ENCODE data around the gene GAPDH.
A peak's percentile ranks its signal among the peaks of the same experiment; 100 is the strongest.

GAPDH gene

DNA sequence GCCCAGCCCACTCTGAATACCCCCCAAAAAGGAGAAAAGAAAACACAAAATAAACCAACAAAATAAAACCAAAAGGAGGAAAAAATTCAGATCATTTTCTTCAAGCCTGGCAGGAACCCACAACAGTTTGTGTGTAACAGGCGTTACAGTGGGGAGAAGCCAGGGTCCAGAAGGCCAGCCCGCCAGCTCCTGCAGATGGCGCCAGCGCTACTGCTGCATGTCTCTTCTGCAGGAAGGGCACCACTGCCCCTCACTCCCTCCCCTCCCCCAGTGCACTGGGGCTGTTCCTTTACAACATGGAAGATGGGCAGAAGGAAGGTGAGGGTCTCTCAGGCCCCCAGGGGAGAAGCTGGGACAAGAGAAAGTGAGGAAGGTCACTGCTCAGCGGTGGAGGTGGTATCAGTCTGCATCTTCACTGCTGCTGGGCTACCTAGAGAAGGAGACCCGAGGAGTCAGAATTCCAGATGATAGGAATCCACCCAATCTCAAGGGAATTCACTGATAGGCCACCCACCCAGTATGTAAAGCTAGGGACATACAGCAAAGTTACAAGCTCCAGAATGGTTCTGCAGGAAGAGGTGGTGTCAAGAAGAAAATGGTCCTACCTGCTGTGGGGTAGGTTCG is 36.1 kb downstream of the GAPDH start:
- no peak overlapping the region for H3K18ac ChIP-seq (ENCODE audit: low read length)
- H3K79me1 ChIP-seq (ENCODE audit: low read depth, low read length): peaks cover 4% of the 10 kb centered on the region
- DNase-seq (ENCODE audit: low spot score): no peak
- no peak overlapping the region for H2BK12ac ChIP-seq (ENCODE audit: low read length)
- no peak overlapping the region for H3K27ac ChIP-seq (replicated peaks; ENCODE audit: low read length)
- no peak overlapping the region for H2AK5ac ChIP-seq (ENCODE audit: low read depth, low read length)
- H2AFZ ChIP-seq (ENCODE audit: low read length): no peak overlapping the region
- no peak overlapping the region for H2BK120ac ChIP-seq (ENCODE audit: low read depth, low read length)
- H2BK5ac ChIP-seq (ENCODE audit: low read length): no peak overlapping the region
- H3K14ac ChIP-seq (ENCODE audit: low read length): no peak overlapping the region
- H3K9ac ChIP-seq (ENCODE audit: low read depth, low read length, poor library complexity): no peak overlapping the region
- H3K27me3 ChIP-seq (ENCODE audit: control insufficient read depth in 3 of 3, insufficient read depth in 3 of 3, low read depth in 1 of 3, low read length in 3 of 3): no peaks in the 10 kb centered on the region
- WGBS, 2 donors (ENCODE audit: extremely low coverage in 2 of 2, insufficient read length in 2 of 2, insufficient replicate concordance in 1 of 2): no CpG with 5 or more reads among the region's 7 CpGs
- no peak overlapping the region for H4K91ac ChIP-seq (ENCODE audit: low read depth, low read length, poor library complexity)
- H3K4ac ChIP-seq (ENCODE audit: low read length): no peak overlapping the region
- no peak overlapping the region for H4K8ac ChIP-seq (ENCODE audit: low read depth, low read length)
- H3K9me3 ChIP-seq (replicated peaks in 1 of 2; ENCODE audit: control insufficient read depth in 2 of 2, insufficient read depth in 1 of 2, low read depth in 1 of 2, low read length in 2 of 2): peaks cover 0 to 2% of the 10 kb centered on the region in 2 donors
- peaks cover 4 to 7% of the 10 kb centered on the region in 2 donors for H3K4me1 ChIP-seq (ENCODE audit: control insufficient read depth in 2 of 2, insufficient read depth in 1 of 2, low read depth in 1 of 2, low read length in 2 of 2)
- H3K4me3 ChIP-seq (ENCODE audit: low read length in 2 of 2): no peak overlapping the region
- peaks cover 41 to 87% of the 10 kb centered on the region in 2 donors for H3K36me3 ChIP-seq (replicated peaks in 1 of 2; ENCODE audit: control insufficient read depth in 2 of 2, insufficient read depth in 2 of 2, low read length in 2 of 2)
- peak overlapping the region; percentile 8 for H3K23ac ChIP-seq (ENCODE audit: low read depth, low read length, poor library complexity)
- H3K4me2 ChIP-seq (ENCODE audit: insufficient read depth, low read length, poor library complexity, severe bottlenecking): no peak overlapping the region
- H2BK15ac ChIP-seq (ENCODE audit: low read length): no peak overlapping the region

DNA sequence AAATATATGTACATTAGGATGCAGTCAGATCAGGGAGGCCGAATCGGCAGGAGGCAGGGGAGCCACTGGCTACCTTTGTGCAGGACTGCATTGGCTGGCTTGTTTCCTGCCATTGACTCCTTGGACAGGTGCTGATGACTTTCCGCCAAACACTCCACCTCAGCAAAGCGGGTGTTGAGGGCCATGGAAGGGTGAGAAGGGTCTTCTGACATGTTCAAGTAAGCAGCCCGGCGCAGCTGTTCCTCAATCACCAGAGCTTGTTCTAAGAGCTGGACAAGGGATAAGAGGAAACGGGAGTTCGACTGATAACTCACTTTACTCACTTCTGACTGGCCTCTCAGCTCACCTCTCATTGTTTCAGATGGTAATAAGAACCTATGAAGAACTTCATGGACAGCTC is 38.7 kb downstream of the GAPDH start:
- Histone ChIP-seq H3K4me2 (ENCODE audit: insufficient read depth, low read length, poor library complexity, severe bottlenecking) (no peak overlapping the region), H2AFZ (ENCODE audit: low read length) (no peak overlapping the region), H3K9me3 (replicated peaks in 1 of 2; ENCODE audit: control insufficient read depth in 2 of 2, insufficient read depth in 1 of 2, low read depth in 1 of 2, low read length in 2 of 2) (peaks cover 0 to 2% of the 10 kb centered on the region in 2 donors), H2BK12ac (ENCODE audit: low read length) (no peak overlapping the region), H3K36me3 (replicated peaks in 1 of 2; ENCODE audit: control insufficient read depth in 2 of 2, insufficient read depth in 2 of 2, low read length in 2 of 2) (peaks cover 56 to 93% of the 10 kb centered on the region in 2 donors), H2BK5ac (ENCODE audit: low read length) (no peak overlapping the region), H3K14ac (ENCODE audit: low read length) (no peak overlapping the region), H2BK120ac (ENCODE audit: low read depth, low read length) (no peak overlapping the region), H3K4me1 (ENCODE audit: control insufficient read depth in 2 of 2, insufficient read depth in 1 of 2, low read depth in 1 of 2, low read length in 2 of 2) (no peaks in the 10 kb centered on the region), H3K18ac (ENCODE audit: low read length) (no peak overlapping the region), H3K23ac (ENCODE audit: low read depth, low read length, poor library complexity) (no peak overlapping the region), H3K4me3 (ENCODE audit: low read length in 2 of 2) (no peak overlapping the region), H2AK5ac (ENCODE audit: low read depth, low read length) (no peak overlapping the region), H2BK15ac (ENCODE audit: low read length) (no peak overlapping the region), H3K79me1 (ENCODE audit: low read depth, low read length) (peaks cover 2% of the 10 kb centered on the region), H3K27me3 (ENCODE audit: control insufficient read depth in 3 of 3, insufficient read depth in 3 of 3, low read depth in 1 of 3, low read length in 3 of 3) (no peaks in the 10 kb centered on the region), H3K4ac (ENCODE audit: low read length) (no peak overlapping the region), H4K91ac (ENCODE audit: low read depth, low read length, poor library complexity) (no peak overlapping the region), H3K27ac (replicated peaks; ENCODE audit: low read length) (no peak overlapping the region), H4K8ac (ENCODE audit: low read depth, low read length) (no peak overlapping the region), H3K9ac (ENCODE audit: low read depth, low read length, poor library complexity) (no peak overlapping the region)
- DNase-seq (ENCODE audit: low spot score): no peak
- no CpG with 5 or more reads among the region's 8 CpGs for WGBS, 2 donors (ENCODE audit: extremely low coverage in 2 of 2, insufficient read length in 2 of 2, insufficient replicate concordance in 1 of 2)

DNA sequence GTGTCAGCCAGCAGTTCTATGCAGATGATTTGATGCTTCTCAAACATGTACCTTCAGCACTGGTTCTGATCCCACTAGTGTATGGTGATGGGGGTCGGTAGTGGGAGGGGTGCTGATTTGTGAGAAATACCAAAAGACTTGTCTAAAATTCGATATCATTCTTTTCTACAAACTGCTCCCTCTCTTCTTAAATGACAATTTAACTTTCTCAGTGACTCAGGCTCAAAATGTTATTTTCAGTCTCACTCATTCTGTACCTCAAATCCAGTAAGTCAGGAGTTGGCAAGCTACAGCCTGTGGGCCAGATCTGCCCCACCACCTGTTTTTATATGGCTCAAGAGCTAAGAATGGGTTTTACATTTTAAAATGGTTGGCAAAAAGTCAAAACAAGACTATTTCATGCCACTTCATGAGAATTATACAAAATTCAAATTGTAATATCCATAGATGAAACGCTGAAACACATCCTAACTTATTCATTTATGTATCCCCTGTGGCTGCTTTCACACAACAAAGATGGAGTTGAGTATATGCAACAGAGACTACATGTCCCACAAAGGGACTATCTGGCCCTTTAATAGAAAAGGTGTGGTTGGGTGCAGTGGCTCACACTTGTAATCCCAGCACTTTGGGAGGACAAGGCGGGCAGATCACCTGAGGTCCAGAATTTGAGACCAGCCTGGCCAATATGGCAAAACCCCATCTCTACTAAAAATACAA is 40.4 kb downstream of the GAPDH start:
- Histone ChIP-seq H2BK120ac (ENCODE audit: low read depth, low read length) (no peak overlapping the region), H3K14ac (ENCODE audit: low read length) (no peak overlapping the region), H3K27me3 (ENCODE audit: control insufficient read depth in 3 of 3, insufficient read depth in 3 of 3, low read depth in 1 of 3, low read length in 3 of 3) (no peaks in the 10 kb centered on the region), H3K79me1 (ENCODE audit: low read depth, low read length) (peaks cover 2% of the 10 kb centered on the region), H4K8ac (ENCODE audit: low read depth, low read length) (no peak overlapping the region), H3K36me3 (replicated peaks in 1 of 2; ENCODE audit: control insufficient read depth in 2 of 2, insufficient read depth in 2 of 2, low read length in 2 of 2) (peaks cover 60 to 95% of the 10 kb centered on the region in 2 donors), H3K18ac (ENCODE audit: low read length) (no peak overlapping the region), H3K4ac (ENCODE audit: low read length) (no peak overlapping the region), H3K4me3 (ENCODE audit: low read length in 2 of 2) (no peak overlapping the region), H3K9me3 (replicated peaks in 1 of 2; ENCODE audit: control insufficient read depth in 2 of 2, insufficient read depth in 1 of 2, low read depth in 1 of 2, low read length in 2 of 2) (peaks cover 0 to 2% of the 10 kb centered on the region in 2 donors), H2AK5ac (ENCODE audit: low read depth, low read length) (no peak overlapping the region), H3K4me1 (ENCODE audit: control insufficient read depth in 2 of 2, insufficient read depth in 1 of 2, low read depth in 1 of 2, low read length in 2 of 2) (no peaks in the 10 kb centered on the region), H2BK5ac (ENCODE audit: low read length) (no peak overlapping the region), H2AFZ (ENCODE audit: low read length) (no peak overlapping the region), H3K4me2 (ENCODE audit: insufficient read depth, low read length, poor library complexity, severe bottlenecking) (no peak overlapping the region), H2BK15ac (ENCODE audit: low read length) (no peak overlapping the region), H3K27ac (replicated peaks; ENCODE audit: low read length) (no peak overlapping the region), H3K23ac (ENCODE audit: low read depth, low read length, poor library complexity) (no peak overlapping the region), H4K91ac (ENCODE audit: low read depth, low read length, poor library complexity) (no peak overlapping the region), H2BK12ac (ENCODE audit: low read length) (no peak overlapping the region), H3K9ac (ENCODE audit: low read depth, low read length, poor library complexity) (no peak overlapping the region)
- no CpG with 5 or more reads among the region's 4 CpGs for WGBS, 2 donors (ENCODE audit: extremely low coverage in 2 of 2, insufficient read length in 2 of 2, insufficient replicate concordance in 1 of 2)
- DNase-seq (ENCODE audit: low spot score): no peak

DNA sequence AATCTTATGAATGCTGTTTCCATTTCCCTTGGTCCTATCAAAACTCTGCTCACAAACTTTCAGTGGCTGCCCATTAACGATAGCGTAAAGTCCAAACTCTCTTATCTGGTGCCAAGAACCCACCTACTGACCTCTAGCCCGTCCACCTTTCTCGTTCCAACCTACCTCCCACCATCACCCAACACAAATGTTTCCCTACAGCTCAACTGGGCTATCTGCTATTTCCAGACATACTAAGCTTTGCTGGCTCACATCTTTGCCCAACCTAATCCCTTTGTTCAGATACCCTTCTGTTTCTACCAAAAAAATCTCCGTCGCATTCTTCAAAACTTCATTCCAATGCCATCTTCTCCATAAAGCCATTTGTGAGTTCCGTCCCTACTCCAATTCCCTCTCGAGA is 41.3 kb downstream of the GAPDH start:
- no peak overlapping the region for H3K23ac ChIP-seq (ENCODE audit: low read depth, low read length, poor library complexity)
- no peak overlapping the region for H2BK5ac ChIP-seq (ENCODE audit: low read length)
- H2BK15ac ChIP-seq (ENCODE audit: low read length): no peak overlapping the region
- H3K14ac ChIP-seq (ENCODE audit: low read length): no peak overlapping the region
- H2BK12ac ChIP-seq (ENCODE audit: low read length): no peak overlapping the region
- H3K4me3 ChIP-seq (ENCODE audit: low read length in 2 of 2): no peak overlapping the region
- no peak overlapping the region for H3K4ac ChIP-seq (ENCODE audit: low read length)
- H3K9ac ChIP-seq (ENCODE audit: low read depth, low read length, poor library complexity): no peak overlapping the region
- no peak overlapping the region for H3K27ac ChIP-seq (replicated peaks; ENCODE audit: low read length)
- H4K8ac ChIP-seq (ENCODE audit: low read depth, low read length): no peak overlapping the region
- no peak overlapping the region for H3K18ac ChIP-seq (ENCODE audit: low read length)
- H2AK5ac ChIP-seq (ENCODE audit: low read depth, low read length): no peak overlapping the region
- no peak overlapping the region for H2AFZ ChIP-seq (ENCODE audit: low read length)
- peaks cover 2% of the 10 kb centered on the region for H3K79me1 ChIP-seq (ENCODE audit: low read depth, low read length)
- no peak overlapping the region for H4K91ac ChIP-seq (ENCODE audit: low read depth, low read length, poor library complexity)
- H3K9me3 ChIP-seq (replicated peaks in 1 of 2; ENCODE audit: control insufficient read depth in 2 of 2, insufficient read depth in 1 of 2, low read depth in 1 of 2, low read length in 2 of 2): peaks cover 0 to 2% of the 10 kb centered on the region in 2 donors
- DNase-seq (ENCODE audit: low spot score): no peak
- no peaks in the 10 kb centered on the region for H3K4me1 ChIP-seq (ENCODE audit: control insufficient read depth in 2 of 2, insufficient read depth in 1 of 2, low read depth in 1 of 2, low read length in 2 of 2)
- 100% methylated on average over 5 of the region's 8 CpGs; no CpG with 5 or more reads in 1 of the 2 donors for WGBS, 2 donors (ENCODE audit: extremely low coverage in 2 of 2, insufficient read length in 2 of 2, insufficient replicate concordance in 1 of 2)
- no peak overlapping the region for H2BK120ac ChIP-seq (ENCODE audit: low read depth, low read length)
- H3K27me3 ChIP-seq (ENCODE audit: control insufficient read depth in 3 of 3, insufficient read depth in 3 of 3, low read depth in 1 of 3, low read length in 3 of 3): no peaks in the 10 kb centered on the region
- peaks cover 59 to 93% of the 10 kb centered on the region in 2 donors for H3K36me3 ChIP-seq (replicated peaks in 1 of 2; ENCODE audit: control insufficient read depth in 2 of 2, insufficient read depth in 2 of 2, low read length in 2 of 2)
- H3K4me2 ChIP-seq (ENCODE audit: insufficient read depth, low read length, poor library complexity, severe bottlenecking): no peak overlapping the region
